ENCODE measurements around the gene SRBD1. TPM values are rescaled to one million over a fixed set of nuclear protein-coding genes. Genes with fewer than 3 reads are reported as not detected.

Gene SRBD1
- total and polyA plus RNA-seq, 2 of the 8 experiments (the other 6 are each of a cell fraction or from before 2014, with no cell fraction given), result 4.6 to 20.0 TPM

DNA sequence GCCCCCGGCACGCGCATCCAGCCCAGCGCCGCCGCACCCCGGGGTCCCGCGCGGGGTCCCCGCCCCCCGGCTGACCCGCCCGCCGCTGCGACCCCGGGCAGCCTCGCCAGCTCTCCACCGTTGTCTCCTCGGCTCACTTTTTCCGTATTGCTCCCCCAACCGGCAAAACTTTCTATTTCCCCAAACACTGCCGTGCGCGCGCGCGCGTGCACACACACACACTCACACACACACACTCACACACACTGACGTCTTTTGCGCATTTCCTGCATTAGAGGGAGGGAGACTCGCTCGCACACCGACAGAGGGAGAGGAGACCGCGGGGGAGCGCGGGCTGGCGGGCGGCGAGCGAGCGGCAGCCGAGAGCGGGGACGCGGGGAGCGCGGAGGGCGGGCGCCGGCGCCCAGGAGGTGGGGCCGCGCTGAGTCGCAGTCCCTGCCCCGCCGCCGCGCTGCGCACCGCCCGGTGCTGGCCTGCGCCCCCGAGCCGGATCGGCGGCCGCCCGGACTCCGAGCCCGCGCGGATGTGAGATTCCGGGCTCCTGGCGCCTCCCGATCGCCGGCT lies 39.9 kb upstream of the SRBD1 start (continued):
- TF ChIP-seq CHD7 (IDR thresholded peaks at IDR 0.05; ENCODE audit: insufficient replicate concordance, low read length) (no peak), ZNF274 (IDR thresholded peaks at IDR 0.05; ENCODE audit: borderline replicate concordance, extremely low read depth, low read length) (no peak), TBP (IDR thresholded peaks at IDR 0.05; ENCODE audit: low read depth, low read length) (no peak), TEAD4 (IDR thresholded peaks at IDR 0.05; ENCODE audit: low read depth, low read length) (no peak), CTCF (IDR thresholded peaks at IDR 0.05; ENCODE audit: control extremely low read depth in 1 of 3, insufficient read depth in 1 of 3, low read depth in 1 of 3, low read length in 3 of 3) (peak in 1 of 3 experiments; percentile 36; a peak in 1 of 4 replicates), CTBP2 (IDR thresholded peaks at IDR 0.05; ENCODE audit: borderline replicate concordance, insufficient read depth, insufficient read length, low read length) (no peak)

Measured in H1 (cell line).